ENCODE results near the gene RABEP1. TPM values are rescaled to one million over a fixed set of nuclear protein-coding genes. Genes with fewer than 3 reads are reported as not detected.
"Not testable (repeated sequence)": the region's sequence is repeated elsewhere in the genome, so short reads cannot be mapped to it uniquely, and the experiment has no call there.

Gene RABEP1
- total RNA-seq, 1 donor, result 11.0 TPM

GRCh38 chr17:5418858-5419355 lies 136.8 kb downstream of the RABEP1 start:
- DNase-seq (ENCODE audit: low read depth in 2 of 3, low spot score in 2 of 3), result peak; percentile 50 to 82 (median 68)

GRCh38 chr17:5419356-5419958 lies 137.4 kb downstream of the RABEP1 start, which contains the start of gene NUP88:
Gene NUP88, minus strand, starts transcription at chr17:5419662. Its CDS starts 12 bp downstream, at chr17:5419650.
- DNase-seq (ENCODE audit: low read depth in 2 of 3, low spot score in 2 of 3), result peak; percentile 77 to 99 (median 98)

GRCh38 chr17:5419959-5420653 lies 138.0 kb downstream of the RABEP1 start, which contains the start of gene RPAIN:
Gene RPAIN, plus strand, starts transcription at chr17:5420182. Its CDS starts 29 bp downstream, at chr17:5420211.
- peak; percentile 72 to 94 (median 90) for DNase-seq (ENCODE audit: low read depth in 2 of 3, low spot score in 2 of 3)

GRCh38 chr17:5422505-5422904 lies 140.4 kb downstream of the RABEP1 start:
- no peak for DNase-seq (ENCODE audit: low read depth in 2 of 3, low spot score in 2 of 3)

- DNase-seq (ENCODE audit: low read depth in 2 of 3, low spot score in 2 of 3), result no peak
Observed at GRCh38 chr17:5424909-5425308, 142.8 kb downstream of the RABEP1 start.

GRCh38 chr17:5425826-5426225 lies 143.7 kb downstream of the RABEP1 start:
- DNase-seq (ENCODE audit: low read depth in 2 of 3, low spot score in 2 of 3), result no peak

GRCh38 chr17:5429191-5429887 lies 147.3 kb downstream of the RABEP1 start:
- no peak for DNase-seq (ENCODE audit: low read depth in 2 of 3, low spot score in 2 of 3)

GRCh38 chr17:5430413-5430999 lies 148.4 kb downstream of the RABEP1 start:
- DNase-seq (ENCODE audit: low read depth in 2 of 3, low spot score in 2 of 3), result no peak

- DNase-seq (ENCODE audit: low read depth in 2 of 3, low spot score in 2 of 3), result not testable (repeated sequence)
Observed at GRCh38 chr17:5431234-5431633, 149.2 kb downstream of the RABEP1 start.

- no peak for DNase-seq (ENCODE audit: low read depth in 2 of 3, low spot score in 2 of 3)
Observed at GRCh38 chr17:5431949-5432556, 150.0 kb downstream of the RABEP1 start.

- no peak for DNase-seq (ENCODE audit: low read depth in 2 of 3, low spot score in 2 of 3)
Observed at GRCh38 chr17:5434984-5435383, 152.9 kb downstream of the RABEP1 start.

Other genes with a start within 250 kb of the RABEP1 start
- gene SLC52A1, start 246.9 kb upstream of the RABEP1 start, total RNA-seq, result not detected
- 1.3 TPM for gene ZFP3, start 203.8 kb upstream of the RABEP1 start, total RNA-seq
- gene ZNF232, start 170.4 kb upstream of the RABEP1 start, total RNA-seq, result 4.8 TPM
- gene USP6, start 166.3 kb upstream of the RABEP1 start, total RNA-seq, result 2.2 TPM
- gene ZNF594, start 90.4 kb upstream of the RABEP1 start, total RNA-seq, result 17.5 TPM
- 0.54 TPM for gene SCIMP, start 47.4 kb upstream of the RABEP1 start, total RNA-seq
- gene NUP88, start 137.4 kb downstream of the RABEP1 start, total RNA-seq, result 61.7 TPM
- gene RPAIN, start 137.9 kb downstream of the RABEP1 start, total RNA-seq, result 27.2 TPM
- gene C1QBP, start 156.9 kb downstream of the RABEP1 start, total RNA-seq, result 113 TPM
- gene DHX33, start 186.7 kb downstream of the RABEP1 start, total RNA-seq, result 16.2 TPM
- gene DERL2, start 203.9 kb downstream of the RABEP1 start, total RNA-seq, result 22.1 TPM
- gene MIS12, start 204.3 kb downstream of the RABEP1 start, total RNA-seq, result 8.1 TPM

Data from hematopoietic multipotent progenitor cell (in vitro differentiated cells).